Renal cortical epithelial cell (primary cell): ENCODE data around the gene KCNN3. TPM values are rescaled to one million over a fixed set of nuclear protein-coding genes. Genes with fewer than 3 reads are reported as not detected.

Source experiments
- DNase-seq: peaks from one replicate; pipeline ENCODE4 v3.0.0-alpha.2; 2011; ENCODE audit warnings: low read depth
- total RNA-seq: library from RNA; depleted of rRNA; stranded (reverse); fragments of >200 nt; gene quantifications from 2 replicates; pipeline ENCODE4 v1.2.3, GENCODE V29; 2014

The KCNN3 gene
- total RNA-seq, 1 donor from 2014 or later, result under 0.01 TPM

- no peak for DNase-seq
Observed at GRCh38 chr1:154880671-154881070, 10.6 kb upstream of the KCNN3 start.

- no peak for DNase-seq
Observed at GRCh38 chr1:154879038-154879421, 8.9 kb upstream of the KCNN3 start.

GRCh38 chr1:154878371-154879037 is 8.4 kb upstream of the KCNN3 start:
- peak; percentile 34 for DNase-seq

- peak; percentile 41 for DNase-seq
Observed at GRCh38 chr1:154877370-154877974, 7.4 kb upstream of the KCNN3 start.

- no peak for DNase-seq
Observed at GRCh38 chr1:154876842-154877369, 6.8 kb upstream of the KCNN3 start.

- no peak for DNase-seq
Observed at GRCh38 chr1:154874465-154874864, 4.4 kb upstream of the KCNN3 start.

- no peak for DNase-seq
Observed at GRCh38 chr1:154873321-154873950, 3.4 kb upstream of the KCNN3 start.

- no peak for DNase-seq
Observed at GRCh38 chr1:154871374-154871773, 1.3 kb upstream of the KCNN3 start.

GRCh38 chr1:154870734-154871133 is 653 bp upstream of the KCNN3 start:
- DNase-seq, result no peak

- DNase-seq, result peak; percentile 18
Observed at GRCh38 chr1:154869351-154870114, 548 bp downstream of the KCNN3 start.

- DNase-seq, result no peak
Observed at GRCh38 chr1:154867841-154868605, 2.1 kb downstream of the KCNN3 start.

- DNase-seq, result peak; percentile 46
Observed at GRCh38 chr1:154867064-154867825, 2.8 kb downstream of the KCNN3 start.

GRCh38 chr1:154866257-154867063 is 3.6 kb downstream of the KCNN3 start:
- DNase-seq, result no peak

GRCh38 chr1:154865442-154866256 is 4.4 kb downstream of the KCNN3 start:
- peak; percentile 17 for DNase-seq

- no peak for DNase-seq
Observed at GRCh38 chr1:154864189-154864975, 5.7 kb downstream of the KCNN3 start.

- DNase-seq, result no peak
Observed at GRCh38 chr1:154863315-154864174, 6.5 kb downstream of the KCNN3 start.

- DNase-seq, result no peak
Observed at GRCh38 chr1:154862907-154863306, 7.2 kb downstream of the KCNN3 start.
